PFSK-1 (cell line): ENCODE measurements around the gene WLS.

Experiments
- FOXP2 ChIP-seq: optimal IDR thresholded peaks from 2 replicates; pipeline ENCODE3; 2011; ENCODE audit warnings: borderline replicate concordance, control low read depth, inconsistent platforms; ENCODE audit not compliant: insufficient read depth; ENCODE audit errors: extremely low read length, extremely low read depth
- POLR2AphosphoS5 ChIP-seq: IDR thresholded peaks from 2 replicates; pipeline ENCODE4 v1.6.1; 2012; ENCODE audit warnings: low read depth, mild to moderate bottlenecking, control low read depth, low read length, moderate library complexity
- SIN3A ChIP-seq: IDR thresholded peaks from 2 replicates; pipeline ENCODE4 v1.6.1; 2012; ENCODE audit warnings: mild to moderate bottlenecking, low read length, moderate library complexity, borderline replicate concordance; ENCODE audit not compliant: insufficient read depth
- TAF1 ChIP-seq: IDR thresholded peaks from 2 replicates; pipeline ENCODE4 v1.6.1; 2012; ENCODE audit warnings: low read length, control low read depth, borderline replicate concordance; ENCODE audit not compliant: insufficient read depth
- TF ChIP-seq, protein P1 (sequence below), 2 experiments: IDR thresholded peaks; 2 replicates each; pipeline versions ENCODE4 v1.6.1 to v1.8.0; 2011 to 2012; ENCODE audit warnings: low read depth in 2 of 2, low read length in 2 of 2, control low read depth in 1 of 2, inconsistent platforms in 1 of 2, mild to moderate bottlenecking in 1 of 2, moderate library complexity in 1 of 2; ENCODE audit not compliant: insufficient read depth in 1 of 2

DNA sequence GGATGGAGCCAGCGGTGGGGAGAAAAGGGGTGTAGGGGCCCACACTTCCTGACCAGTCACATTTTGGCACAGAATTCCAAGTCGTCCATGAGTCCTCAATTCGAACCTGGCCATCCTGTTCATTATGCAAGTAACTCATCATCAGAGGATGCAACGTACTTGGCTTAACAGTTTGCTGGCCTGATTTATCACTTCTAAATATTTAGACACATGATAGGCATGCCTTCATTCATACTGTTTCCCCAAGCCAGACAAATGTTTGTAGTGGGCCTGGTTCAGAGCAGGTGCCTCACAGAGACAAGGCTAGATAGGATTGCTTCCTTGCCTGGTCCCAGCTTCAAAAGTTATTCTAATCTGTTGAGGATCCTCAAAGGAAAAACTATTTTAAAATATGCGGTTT, 66.7 kb downstream of the WLS start:
- TF ChIP-seq TAF1 = no peak
- TF ChIP-seq SIN3A = no peak
- TF ChIP-seq POLR2AphosphoS5 = no peak
- TF ChIP-seq, protein P1, sequence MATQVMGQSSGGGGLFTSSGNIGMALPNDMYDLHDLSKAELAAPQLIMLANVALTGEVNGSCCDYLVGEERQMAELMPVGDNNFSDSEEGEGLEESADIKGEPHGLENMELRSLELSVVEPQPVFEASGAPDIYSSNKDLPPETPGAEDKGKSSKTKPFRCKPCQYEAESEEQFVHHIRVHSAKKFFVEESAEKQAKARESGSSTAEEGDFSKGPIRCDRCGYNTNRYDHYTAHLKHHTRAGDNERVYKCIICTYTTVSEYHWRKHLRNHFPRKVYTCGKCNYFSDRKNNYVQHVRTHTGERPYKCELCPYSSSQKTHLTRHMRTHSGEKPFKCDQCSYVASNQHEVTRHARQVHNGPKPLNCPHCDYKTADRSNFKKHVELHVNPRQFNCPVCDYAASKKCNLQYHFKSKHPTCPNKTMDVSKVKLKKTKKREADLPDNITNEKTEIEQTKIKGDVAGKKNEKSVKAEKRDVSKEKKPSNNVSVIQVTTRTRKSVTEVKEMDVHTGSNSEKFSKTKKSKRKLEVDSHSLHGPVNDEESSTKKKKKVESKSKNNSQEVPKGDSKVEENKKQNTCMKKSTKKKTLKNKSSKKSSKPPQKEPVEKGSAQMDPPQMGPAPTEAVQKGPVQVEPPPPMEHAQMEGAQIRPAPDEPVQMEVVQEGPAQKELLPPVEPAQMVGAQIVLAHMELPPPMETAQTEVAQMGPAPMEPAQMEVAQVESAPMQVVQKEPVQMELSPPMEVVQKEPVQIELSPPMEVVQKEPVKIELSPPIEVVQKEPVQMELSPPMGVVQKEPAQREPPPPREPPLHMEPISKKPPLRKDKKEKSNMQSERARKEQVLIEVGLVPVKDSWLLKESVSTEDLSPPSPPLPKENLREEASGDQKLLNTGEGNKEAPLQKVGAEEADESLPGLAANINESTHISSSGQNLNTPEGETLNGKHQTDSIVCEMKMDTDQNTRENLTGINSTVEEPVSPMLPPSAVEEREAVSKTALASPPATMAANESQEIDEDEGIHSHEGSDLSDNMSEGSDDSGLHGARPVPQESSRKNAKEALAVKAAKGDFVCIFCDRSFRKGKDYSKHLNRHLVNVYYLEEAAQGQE (IDR thresholded peaks at IDR 0.05; ENCODE audit: insufficient read depth in 1 of 2, low read depth in 2 of 2, low read length in 2 of 2) = no peak
- TF ChIP-seq FOXP2 = no peak
